ENCODE results near the gene TMEM258.
A peak's percentile ranks its signal among the peaks of the same experiment; 100 is the strongest.

TMEM258 gene

GRCh38 chr11:61752117-61752924, 40.1 kb downstream of the TMEM258 start, which contains the start of gene MYRF:
MYRF (plus strand) TSS chr11:61752636; CDS start chr11:61752745, 109 bp downstream.
- DNase-seq (ENCODE audit: insufficient read length): peak; percentile 61
- TF ChIP-seq TAF1 (IDR thresholded peaks at IDR 0.05; ENCODE audit: borderline replicate concordance, low read depth, low read length) (no peak), POLR2AphosphoS5 (IDR thresholded peaks at IDR 0.05; ENCODE audit: low read depth, low read length) (no peak)
- peak; percentile 33 for FAIRE-seq

GRCh38 chr11:61751384-61751783, 41.0 kb downstream of the TMEM258 start:
- TF ChIP-seq TAF1 (IDR thresholded peaks at IDR 0.05; ENCODE audit: borderline replicate concordance, low read depth, low read length): no peak
- no peak for TF ChIP-seq POLR2A (IDR thresholded peaks at IDR 0.05; ENCODE audit: low read depth, low read length)
- no peak for TF ChIP-seq POLR2AphosphoS5 (IDR thresholded peaks at IDR 0.05; ENCODE audit: low read depth, low read length)
- FAIRE-seq (no peak), DNase-seq (ENCODE audit: insufficient read length) (no peak)

GRCh38 chr11:61750631-61751273, 41.6 kb downstream of the TMEM258 start:
- TF ChIP-seq POLR2AphosphoS5 (IDR thresholded peaks at IDR 0.05; ENCODE audit: low read depth, low read length): no peak
- no peak for TF ChIP-seq POLR2A (IDR thresholded peaks at IDR 0.05; ENCODE audit: low read depth, low read length)
- no peak for TF ChIP-seq TAF1 (IDR thresholded peaks at IDR 0.05; ENCODE audit: borderline replicate concordance, low read depth, low read length)
- FAIRE-seq (no peak), DNase-seq (ENCODE audit: insufficient read length) (no peak)

GRCh38 chr11:61749591-61750217, 42.7 kb downstream of the TMEM258 start:
- DNase-seq (ENCODE audit: insufficient read length) (no peak), FAIRE-seq (no peak)

GRCh38 chr11:61747967-61748285, 44.5 kb downstream of the TMEM258 start:
- no peak for FAIRE-seq
- TF ChIP-seq TAF1 (IDR thresholded peaks at IDR 0.05; ENCODE audit: borderline replicate concordance, low read depth, low read length) (no peak), POLR2A (IDR thresholded peaks at IDR 0.05; ENCODE audit: low read depth, low read length) (no peak), POLR2AphosphoS5 (IDR thresholded peaks at IDR 0.05; ENCODE audit: low read depth, low read length) (no peak)
- no peak for DNase-seq (ENCODE audit: insufficient read length)

More at GRCh38 chr11:61749591-61750217, 42.7 kb downstream of the TMEM258 start:
- TF ChIP-seq POLR2A (IDR thresholded peaks at IDR 0.05; ENCODE audit: low read depth, low read length) (no peak), TAF1 (IDR thresholded peaks at IDR 0.05; ENCODE audit: borderline replicate concordance, low read depth, low read length) (no peak), POLR2AphosphoS5 (IDR thresholded peaks at IDR 0.05; ENCODE audit: low read depth, low read length) (no peak)

- no peak for TF ChIP-seq POLR2A (IDR thresholded peaks at IDR 0.05; ENCODE audit: low read depth, low read length)
- TF ChIP-seq TAF1 (IDR thresholded peaks at IDR 0.05; ENCODE audit: borderline replicate concordance, low read depth, low read length): no peak
- TF ChIP-seq POLR2AphosphoS5 (IDR thresholded peaks at IDR 0.05; ENCODE audit: low read depth, low read length): no peak
- FAIRE-seq (peak; percentile 94), DNase-seq (ENCODE audit: insufficient read length) (peak; percentile 78)
Measured at GRCh38 chr11:61747192-61747966, 45.0 kb downstream of the TMEM258 start.

- TF ChIP-seq POLR2AphosphoS5 (IDR thresholded peaks at IDR 0.05; ENCODE audit: low read depth, low read length) (no peak), TAF1 (IDR thresholded peaks at IDR 0.05; ENCODE audit: borderline replicate concordance, low read depth, low read length) (no peak), POLR2A (IDR thresholded peaks at IDR 0.05; ENCODE audit: low read depth, low read length) (no peak)
- no peak for DNase-seq (ENCODE audit: insufficient read length)
- FAIRE-seq: no peak
Measured at GRCh38 chr11:61746442-61747191, 45.8 kb downstream of the TMEM258 start.

- FAIRE-seq (no peak), DNase-seq (ENCODE audit: insufficient read length) (no peak)
- TF ChIP-seq TAF1 (IDR thresholded peaks at IDR 0.05; ENCODE audit: borderline replicate concordance, low read depth, low read length): no peak
- TF ChIP-seq POLR2AphosphoS5 (IDR thresholded peaks at IDR 0.05; ENCODE audit: low read depth, low read length): no peak
- TF ChIP-seq POLR2A (IDR thresholded peaks at IDR 0.05; ENCODE audit: low read depth, low read length): no peak
Measured at GRCh38 chr11:61745781-61746441, 46.5 kb downstream of the TMEM258 start.

- no peak for FAIRE-seq
- no peak for DNase-seq (ENCODE audit: insufficient read length)
- TF ChIP-seq POLR2AphosphoS5 (IDR thresholded peaks at IDR 0.05; ENCODE audit: low read depth, low read length): no peak
- no peak for TF ChIP-seq TAF1 (IDR thresholded peaks at IDR 0.05; ENCODE audit: borderline replicate concordance, low read depth, low read length)
- TF ChIP-seq POLR2A (IDR thresholded peaks at IDR 0.05; ENCODE audit: low read depth, low read length): no peak
Measured at GRCh38 chr11:61744609-61745156, 47.7 kb downstream of the TMEM258 start.

- FAIRE-seq (no peak), DNase-seq (ENCODE audit: insufficient read length) (no peak)
- TF ChIP-seq POLR2AphosphoS5 (IDR thresholded peaks at IDR 0.05; ENCODE audit: low read depth, low read length): no peak
- TF ChIP-seq POLR2A (IDR thresholded peaks at IDR 0.05; ENCODE audit: low read depth, low read length): no peak
- TF ChIP-seq TAF1 (IDR thresholded peaks at IDR 0.05; ENCODE audit: borderline replicate concordance, low read depth, low read length): no peak
Measured at GRCh38 chr11:61744181-61744580, 48.2 kb downstream of the TMEM258 start.
